GM13976 (cell line): ENCODE data around the gene MAP4K5.
"Not testable (repeated sequence)": the region's sequence is repeated elsewhere in the genome, so short reads cannot be mapped to it uniquely, and the experiment has no call there.

Source experiments
- DNase-seq: peaks from one replicate; pipeline ENCODE4 v3.0.0; 2012; ENCODE audit warnings: low spot score
- CTCF ChIP-seq: IDR thresholded peaks from 2 replicates; pipeline ENCODE4 v1.5.1; 2012; ENCODE audit warnings: borderline replicate concordance, mild to moderate bottlenecking; ENCODE audit not compliant: insufficient read depth; ENCODE audit errors: extremely low read depth, missing control alignments, control extremely low read depth
- in situ Hi-C: fragments of 300-500 bp; cut with MboI; formaldehyde crosslinking; loops from one replicate; pipeline ENCODE4 v1.12.0; 2022; ENCODE audit warnings: low sequenced_read_pairs, mixed read lengths, inconsistent platforms; ENCODE audit not compliant: unreplicated experiment

Gene MAP4K5

GRCh38 chr14:50516091-50516490 is 16.3 kb downstream of the MAP4K5 start:
- in situ Hi-C loops: no loop called here
- TF ChIP-seq CTCF: no peak
- DNase-seq: no peak

GRCh38 chr14:50512463-50512862 is 19.9 kb downstream of the MAP4K5 start:
- DNase-seq: no peak
- in situ Hi-C loops: no loop called here
- TF ChIP-seq CTCF: no peak

GRCh38 chr14:50510157-50510556 is 22.2 kb downstream of the MAP4K5 start:
- TF ChIP-seq CTCF: no peak
- no peak for DNase-seq
- in situ Hi-C loops: no loop called here

- in situ Hi-C loops, DNase-seq: not testable (repeated sequence)
Measured at GRCh38 chr14:50507078-50507477, 25.3 kb downstream of the MAP4K5 start.

- TF ChIP-seq CTCF: no peak
- DNase-seq: no peak
- in situ Hi-C loops: no loop called here
Measured at GRCh38 chr14:50501642-50502041, 30.7 kb downstream of the MAP4K5 start.

- in situ Hi-C loops: no loop called here
- DNase-seq: no peak
- TF ChIP-seq CTCF: no peak
Measured at GRCh38 chr14:50497351-50497750, 35.0 kb downstream of the MAP4K5 start.

GRCh38 chr14:50489851-50490250 is 42.5 kb downstream of the MAP4K5 start:
- no peak for TF ChIP-seq CTCF
- no peak for DNase-seq
- in situ Hi-C loops: no loop called here
